IMR-90 (cell line): ENCODE measurements around the gene GNA15. TPM values are rescaled to one million over a fixed set of nuclear protein-coding genes. Genes with fewer than 3 reads are reported as not detected.

ENCODE experiments used
- ATAC-seq: fragments of 200-7000 bp; cut with Tn5 transposase; 2 replicates; pipeline ENCODE4 v1.9.1; 2020; ENCODE audit warnings: low read depth, mild to moderate bottlenecking, moderate library complexity
- BruUV-seq: library from RNA; stranded (reverse); fragments of 400-500 nt; replicated peaks from 2 replicates; lab custom pipeline; 2021; lab: Mats Ljungman, UMichigan
- CTCF ChIA-PET: fragments of 300-600 bp; formaldehyde crosslinking; extraction: SDS; loops from one replicate; lab custom pipeline; 2021; ENCODE audit warnings: antibody characterized with exemption; lab: Yijun Ruan, JAX
- POLR2A ChIA-PET: fragments of 300-600 bp; sonication (Branson Sonifier 250); formaldehyde crosslinking; loops from one replicate; lab custom pipeline; 2022; ENCODE audit warnings: antibody characterized with exemption; ENCODE audit not compliant: unreplicated experiment; lab: Charles Lee
- DNase-seq: peaks from one replicate; pipeline ENCODE4 v3.0.0; 2013
- H2AFZ ChIP-seq: replicated peaks from 2 replicates; pipeline ENCODE3; 2013; ENCODE audit warnings: low read length, mild to moderate bottlenecking; ENCODE audit not compliant: poor library complexity
- H2AK5ac ChIP-seq: 2 replicates; pipeline ENCODE4 v1.6.1; 2013; ENCODE audit warnings: low read depth, low read length, inconsistent platforms
- H2AK9ac ChIP-seq: replicated peaks from 2 replicates; pipeline ENCODE3; 2013; ENCODE audit warnings: mild to moderate bottlenecking, low read depth, low read length, moderate library complexity; ENCODE audit not compliant: poor library complexity
- H2BK120ac ChIP-seq: 2 replicates; pipeline ENCODE4 v1.6.1; 2013; ENCODE audit warnings: low read depth, low read length, inconsistent platforms
- H2BK15ac ChIP-seq: 3 replicates; pipeline ENCODE4 v1.6.1; 2013; ENCODE audit warnings: low read depth, low read length, inconsistent platforms
- H2BK20ac ChIP-seq: 2 replicates; pipeline ENCODE4 v1.6.1; 2013; ENCODE audit warnings: low read depth, mild to moderate bottlenecking, inconsistent platforms, low read length, moderate library complexity
- H2BK5ac ChIP-seq: 2 replicates; pipeline ENCODE4 v1.6.1; 2013; ENCODE audit warnings: mild to moderate bottlenecking, low read depth, low read length, inconsistent platforms; ENCODE audit not compliant: poor library complexity, severe bottlenecking
- H3K14ac ChIP-seq: replicated peaks from 2 replicates; pipeline ENCODE4 v1.6.1; 2013; ENCODE audit warnings: low read depth, low read length, inconsistent platforms
- H3K18ac ChIP-seq: 2 replicates; pipeline ENCODE4 v1.6.1; 2013; ENCODE audit warnings: low read depth, low read length, control low read depth
- H3K23ac ChIP-seq: 2 replicates; pipeline ENCODE4 v1.6.1; 2013; ENCODE audit warnings: low read depth, low read length, inconsistent platforms
- H3K27ac ChIP-seq: 2 replicates; pipeline ENCODE4 v1.5.1; 2013; ENCODE audit warnings: mild to moderate bottlenecking, control low read depth, low read length; ENCODE audit not compliant: insufficient read depth
- H3K27me3 ChIP-seq: 2 replicates; pipeline ENCODE4 v1.6.1; 2013; ENCODE audit warnings: low read length; ENCODE audit not compliant: control insufficient read depth, insufficient read depth
- H3K36me3 ChIP-seq: 2 replicates; pipeline ENCODE4 v1.6.1; 2013; ENCODE audit warnings: low read length, mixed read lengths; ENCODE audit not compliant: control insufficient read depth, insufficient read depth
- H3K4ac ChIP-seq: 2 replicates; pipeline ENCODE4 v1.6.1; 2013; ENCODE audit warnings: low read depth, low read length, inconsistent platforms
- H3K4me1 ChIP-seq: 2 replicates; pipeline ENCODE4 v1.6.1; 2013; ENCODE audit warnings: low read length, mixed read lengths; ENCODE audit not compliant: control insufficient read depth, insufficient read depth
- H3K4me2 ChIP-seq: 2 replicates; pipeline ENCODE4 v1.6.1; 2013; ENCODE audit warnings: low read depth, mild to moderate bottlenecking, control low read depth, low read length, moderate library complexity
- H3K4me3 ChIP-seq: 2 replicates; pipeline ENCODE4 v1.5.1; 2013; ENCODE audit warnings: low read depth, mild to moderate bottlenecking, control low read depth, low read length, moderate library complexity; ENCODE audit not compliant: insufficient read depth
- H3K56ac ChIP-seq: 2 replicates; pipeline ENCODE4 v1.6.1; 2013; ENCODE audit warnings: low read length, inconsistent platforms; ENCODE audit not compliant: insufficient read depth; ENCODE audit errors: extremely low read depth
- H3K79me1 ChIP-seq, 2 experiments: 2 replicates each; pipeline ENCODE4 v1.6.1; 2013; ENCODE audit warnings: low read length in 2 of 2, inconsistent platforms in 1 of 2, low read depth in 1 of 2
- H3K9ac ChIP-seq: 2 replicates; pipeline ENCODE4 v1.6.1; 2013; ENCODE audit warnings: low read depth, low read length, control low read depth
- H3K9me1 ChIP-seq: 2 replicates; pipeline ENCODE4 v1.6.1; 2013; ENCODE audit warnings: low read length, inconsistent platforms; ENCODE audit not compliant: insufficient read depth
- H3K9me3 ChIP-seq: 2 replicates; pipeline ENCODE4 v1.6.1; 2013; ENCODE audit warnings: low read length; ENCODE audit not compliant: control insufficient read depth, insufficient read depth
- H4K20me1 ChIP-seq: 2 replicates; pipeline ENCODE4 v1.6.1; 2013; ENCODE audit warnings: low read length, inconsistent platforms; ENCODE audit not compliant: insufficient read depth
- H4K5ac ChIP-seq: 2 replicates; pipeline ENCODE4 v1.6.1; 2013; ENCODE audit warnings: mild to moderate bottlenecking, low read depth, low read length, control low read depth
- H4K8ac ChIP-seq, 2 experiments: 2 replicates each; pipeline ENCODE4 v1.6.1; 2013; ENCODE audit warnings: low read depth in 2 of 2, low read length in 2 of 2, control low read depth in 1 of 2, inconsistent platforms in 1 of 2
- H4K91ac ChIP-seq: 2 replicates; pipeline ENCODE4 v1.6.1; 2013; ENCODE audit warnings: low read depth, low read length, inconsistent platforms; ENCODE audit not compliant: insufficient read depth
- BHLHE40 ChIP-seq: fragments of 150-350 bp; IDR thresholded peaks from 2 replicates; pipeline ENCODE4 v1.6.1; 2016; ENCODE audit warnings: mild to moderate bottlenecking, low read depth, low read length
- CEBPB ChIP-seq: IDR thresholded peaks from 2 replicates; pipeline ENCODE4 v1.6.1; 2012; ENCODE audit warnings: low read depth, low read length, improper control_type of control experiment
- CHD1 ChIP-seq: IDR thresholded peaks from 2 replicates; pipeline ENCODE4 v1.6.1; 2012; ENCODE audit warnings: low read depth, low read length, improper control_type of control experiment
- CTCF ChIP-seq: conservative IDR thresholded peaks from 2 replicates; pipeline ENCODE4 v1.5.1; 2012; ENCODE audit warnings: mild to moderate bottlenecking, low read depth, low read length, improper control_type of control experiment
- FOS ChIP-seq: fragments of 150-350 bp; IDR thresholded peaks from 2 replicates; pipeline ENCODE4 v1.6.1; 2016; ENCODE audit warnings: low read depth, low read length
- POLR2A ChIP-seq: IDR thresholded peaks from 2 replicates; pipeline ENCODE4 v1.6.1; 2012; ENCODE audit warnings: mild to moderate bottlenecking, low read depth, low read length
- RCOR1 ChIP-seq: IDR thresholded peaks from 2 replicates; pipeline ENCODE4 v1.6.1; 2012; ENCODE audit warnings: mild to moderate bottlenecking, low read length, improper control_type of control experiment; ENCODE audit not compliant: insufficient replicate concordance
- SMC3 ChIP-seq: fragments of 150-350 bp; IDR thresholded peaks from 2 replicates; pipeline ENCODE4 v1.6.1; 2016; ENCODE audit warnings: low read depth, mild to moderate bottlenecking, antibody characterized with exemption, low read length, moderate library complexity
- WGBS, 2 experiments: methylation state at CpG; one replicate each; pipeline versions ENCODE4 v1.1.5 to v1.1.7; 2013; ENCODE audit warnings: missing lambda C conversion rate in 2 of 2; ENCODE audit not compliant: insufficient read length in 1 of 2; ENCODE audit errors: extremely low coverage in 2 of 2; 5-methylcytosine and 5-hydroxymethylcytosine counted together
- dilution Hi-C: fragments of 300-500 bp; cut with HindIII; formaldehyde crosslinking; loops from one replicate; pipeline ENCODE4 v1.14.3; 2018; ENCODE audit warnings: low sequenced_read_pairs; ENCODE audit not compliant: unreplicated experiment
- in situ Hi-C: fragments of 300-500 bp; cut with MboI; formaldehyde crosslinking; loops from 3 replicates; pipeline ENCODE4 v1.14.3; 2019; ENCODE audit warnings: low sequenced_read_pairs, inconsistent platforms, mixed read lengths
- intact Hi-C: fragments of 100-400 bp; cut with micrococcal nuclease; formaldehyde crosslinking; loops from 2 replicates; pipeline ENCODE4 v1.10.0; 2022
- polyA plus RNA-seq, 3 experiments: library from polyadenylated mRNA; depleted of rRNA; stranded (reverse); fragments of >200 nt; gene quantifications; 2 replicates each; pipeline ENCODE4 v1.2.3, GENCODE V29; 2012; ENCODE audit warnings: low replicate concordance in 1 of 3
- total RNA-seq: library from RNA; depleted of rRNA; stranded (reverse); fragments of >200 nt; gene quantifications from 2 replicates; pipeline ENCODE4 v1.2.3, GENCODE V29; 2012
- TF ChIP-seq, protein P1 (sequence below): fragments of 150-350 bp; IDR thresholded peaks from 2 replicates; pipeline ENCODE4 v1.6.1; 2016; ENCODE audit warnings: low read depth, mild to moderate bottlenecking, low read length, moderate library complexity, borderline replicate concordance

The GNA15 gene
- total and polyA plus RNA-seq, 2 of the 4 experiments (the other 2 are of a cell fraction) = 0.18 TPM; not detected in 1

DNA sequence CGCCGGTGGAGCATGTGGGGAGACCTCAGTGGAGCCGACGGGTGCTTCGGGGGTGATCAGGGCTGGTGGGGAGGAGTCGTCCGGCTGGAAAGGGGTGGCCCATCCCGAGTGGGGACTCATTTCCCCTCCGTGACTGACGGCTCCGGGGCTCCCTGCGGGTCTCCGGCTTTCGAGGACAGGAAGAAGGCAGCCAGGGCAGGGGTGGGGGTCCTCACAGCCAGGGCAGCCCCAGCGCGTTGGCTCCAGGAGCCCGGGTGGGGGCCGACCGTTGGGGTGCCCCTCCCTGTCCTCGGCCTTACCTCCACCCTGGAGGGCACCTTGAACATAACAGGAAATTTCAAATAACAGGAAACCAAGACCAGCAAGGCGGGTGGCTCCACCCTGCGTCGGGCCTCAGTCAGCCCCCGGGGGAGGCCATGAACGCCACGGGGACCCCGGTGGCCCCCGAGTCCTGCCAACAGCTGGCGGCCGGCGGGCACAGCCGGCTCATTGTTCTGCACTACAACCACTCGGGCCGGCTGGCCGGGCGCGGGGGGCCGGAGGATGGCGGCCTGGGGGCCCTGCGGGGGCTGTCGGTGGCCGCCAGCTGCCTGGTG is 42.6 kb downstream of the GNA15 start, which contains the start of gene S1PR4:
S1PR4 (plus strand) TSS at position 393 of the 596 bp plus-strand sequence; CDS start at position 417, 24 bp downstream.
- BruUV-seq = no TSS peak

More for the DNA sequence above, 42.6 kb downstream of the GNA15 start, which contains the start of gene S1PR4:
- Histone ChIP-seq H2AK5ac (no peak within 1 kb of the TSS; the same call in 1 of the 2 replicates), H2AFZ (no peak within 1 kb of the TSS), H2BK20ac (no peak within 1 kb of the TSS), H3K4me3 (no peak within 1 kb of the TSS), H3K23ac (no peak within 1 kb of the TSS), H4K8ac (no peak within 1 kb of the TSS), H4K91ac (no peak within 1 kb of the TSS), H3K14ac (no peak within 1 kb of the TSS), H2BK5ac (no peak within 1 kb of the TSS), H3K4ac (no peak within 1 kb of the TSS), H3K27ac (no peak within 1 kb of the TSS), H3K18ac (no peak within 1 kb of the TSS), H3K9me1 (peaks cover 9% of the 10 kb centered on the region; the same call in 1 of the 2 replicates), H3K4me2 (no peak within 1 kb of the TSS), H3K79me1 (peaks cover 0 to 5% of the 10 kb centered on the region in 2 experiments; a peak in 1 of 4 replicates), H3K4me1 (peaks cover 11% of the 10 kb centered on the region), H3K56ac (no peak within 1 kb of the TSS), H3K27me3 (no peaks in the 10 kb centered on the region), H3K36me3 (no peaks in the 10 kb centered on the region), H4K5ac (no peak within 1 kb of the TSS), H3K9ac (no peak within 1 kb of the TSS), H3K9me3 (no peaks in the 10 kb centered on the region), H2BK120ac (no peak within 1 kb of the TSS), H2BK15ac (no peak within 1 kb of the TSS), H4K20me1 (no peaks in the 10 kb centered on the region), H2AK9ac (no peak within 1 kb of the TSS)
- no peak for DNase-seq
- POLR2A ChIA-PET = no interaction called here
- intact Hi-C loops (no loop called here), in situ Hi-C loops (no loop called here), dilution Hi-C loops (no loop called here)
- no peak for ATAC-seq
- WGBS, 2 experiments = 84% methylated on average over 13 of the region's 42 CpGs; no CpG with 5 or more reads in 1 of the 2 experiments
- CTCF ChIA-PET = no interaction called here
- TF ChIP-seq CEBPB (no peak), POLR2A (no peak), CHD1 (no peak), CTCF (no peak), SMC3 (no peak), BHLHE40 (no peak), FOS (no peak), RCOR1 (no peak)
- TF ChIP-seq, protein P1, sequence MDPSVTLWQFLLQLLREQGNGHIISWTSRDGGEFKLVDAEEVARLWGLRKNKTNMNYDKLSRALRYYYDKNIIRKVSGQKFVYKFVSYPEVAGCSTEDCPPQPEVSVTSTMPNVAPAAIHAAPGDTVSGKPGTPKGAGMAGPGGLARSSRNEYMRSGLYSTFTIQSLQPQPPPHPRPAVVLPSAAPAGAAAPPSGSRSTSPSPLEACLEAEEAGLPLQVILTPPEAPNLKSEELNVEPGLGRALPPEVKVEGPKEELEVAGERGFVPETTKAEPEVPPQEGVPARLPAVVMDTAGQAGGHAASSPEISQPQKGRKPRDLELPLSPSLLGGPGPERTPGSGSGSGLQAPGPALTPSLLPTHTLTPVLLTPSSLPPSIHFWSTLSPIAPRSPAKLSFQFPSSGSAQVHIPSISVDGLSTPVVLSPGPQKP = no peak
